ENCODE results near the gene AK8. TPM values are rescaled to one million over a fixed set of nuclear protein-coding genes. Genes with fewer than 3 reads are reported as not detected.
"Not testable (repeated sequence)": the region's sequence is repeated elsewhere in the genome, so short reads cannot be mapped to it uniquely, and the experiment has no call there.

Gene AK8
- total RNA-seq, 2 experiments from 2014 or later, result 0.10 to 0.36 TPM

GRCh38 chr9:132732326-132733259 is 145.5 kb downstream of the AK8 start:
- no peaks in the 10 kb centered on the region for H3K9me3 Mint-ChIP-seq
- no peak for DNase-seq
- no peaks in the 10 kb centered on the region for H3K36me3 Mint-ChIP-seq
- no peaks in the 10 kb centered on the region for H3K4me1 Mint-ChIP-seq
- no peak overlapping the region for H3K4me3 Mint-ChIP-seq
- H3K27ac Mint-ChIP-seq, result no peak overlapping the region
- H3K27me3 Mint-ChIP-seq, result peaks cover 17% of the 10 kb centered on the region

GRCh38 chr9:132731230-132731629 is 146.9 kb downstream of the AK8 start:
- Mint-ChIP-seq H3K4me3 (no peak overlapping the region), H3K27ac (no peak overlapping the region), H3K4me1 (no peaks in the 10 kb centered on the region), H3K27me3 (peaks cover 21% of the 10 kb centered on the region), H3K9me3 (no peaks in the 10 kb centered on the region), H3K36me3 (no peaks in the 10 kb centered on the region)
- no peak for DNase-seq

GRCh38 chr9:132730054-132731033 is 147.7 kb downstream of the AK8 start:
- Mint-ChIP-seq H3K9me3 (no peaks in the 10 kb centered on the region), H3K4me3 (no peak overlapping the region), H3K4me1 (no peaks in the 10 kb centered on the region), H3K36me3 (no peaks in the 10 kb centered on the region), H3K27me3 (peaks cover 21% of the 10 kb centered on the region), H3K27ac (no peak overlapping the region)
- DNase-seq, result no peak

GRCh38 chr9:132729235-132729890 is 148.7 kb downstream of the AK8 start:
- no peaks in the 10 kb centered on the region for H3K36me3 Mint-ChIP-seq

GRCh38 chr9:132728497-132728896 is 149.6 kb downstream of the AK8 start:
- Mint-ChIP-seq H3K9me3 (no peaks in the 10 kb centered on the region), H3K27me3 (peaks cover 18% of the 10 kb centered on the region), H3K4me1 (no peaks in the 10 kb centered on the region), H3K27ac (no peak overlapping the region), H3K36me3 (no peaks in the 10 kb centered on the region), H3K4me3 (no peak overlapping the region)
- no peak for DNase-seq

More at GRCh38 chr9:132729235-132729890, 148.7 kb downstream of the AK8 start:
- H3K9me3 Mint-ChIP-seq, result no peaks in the 10 kb centered on the region
- peaks cover 18% of the 10 kb centered on the region for H3K27me3 Mint-ChIP-seq
- H3K4me1 Mint-ChIP-seq, result no peaks in the 10 kb centered on the region
- H3K27ac Mint-ChIP-seq, result no peak overlapping the region
- no peak for DNase-seq
- no peak overlapping the region for H3K4me3 Mint-ChIP-seq

GRCh38 chr9:132728071-132728470 is 150.0 kb downstream of the AK8 start:
- no peak overlapping the region for H3K27ac Mint-ChIP-seq
- no peaks in the 10 kb centered on the region for H3K36me3 Mint-ChIP-seq
- no peaks in the 10 kb centered on the region for H3K4me1 Mint-ChIP-seq
- no peak overlapping the region for H3K4me3 Mint-ChIP-seq
- no peaks in the 10 kb centered on the region for H3K9me3 Mint-ChIP-seq
- DNase-seq, result no peak
- H3K27me3 Mint-ChIP-seq, result peaks cover 16% of the 10 kb centered on the region

- Mint-ChIP-seq H3K36me3 (no peaks in the 10 kb centered on the region), H3K4me1 (no peaks in the 10 kb centered on the region), H3K27me3 (peaks cover 14% of the 10 kb centered on the region), H3K9me3 (no peaks in the 10 kb centered on the region), H3K27ac (no peak overlapping the region), H3K4me3 (no peak overlapping the region)
- DNase-seq, result no peak
Observed at GRCh38 chr9:132726576-132727130, 151.4 kb downstream of the AK8 start.

GRCh38 chr9:132725306-132725705 is 152.8 kb downstream of the AK8 start:
- H3K4me1 Mint-ChIP-seq, result no peaks in the 10 kb centered on the region
- no peaks in the 10 kb centered on the region for H3K9me3 Mint-ChIP-seq
- no peak for DNase-seq
- peaks cover 10% of the 10 kb centered on the region for H3K27me3 Mint-ChIP-seq
- no peak overlapping the region for H3K27ac Mint-ChIP-seq
- no peaks in the 10 kb centered on the region for H3K36me3 Mint-ChIP-seq
- no peak overlapping the region for H3K4me3 Mint-ChIP-seq

- Mint-ChIP-seq H3K9me3 (no peaks in the 10 kb centered on the region), H3K27me3 (peaks cover 24% of the 10 kb centered on the region), H3K36me3 (no peaks in the 10 kb centered on the region), H3K27ac (no peak overlapping the region), H3K4me1 (no peaks in the 10 kb centered on the region), H3K4me3 (no peak overlapping the region)
- no peak for DNase-seq
Observed at GRCh38 chr9:132723809-132724208, 154.3 kb downstream of the AK8 start.

- Mint-ChIP-seq H3K4me3 (no peak overlapping the region), H3K9me3 (no peaks in the 10 kb centered on the region), H3K27me3 (peaks cover 31% of the 10 kb centered on the region), H3K36me3 (no peaks in the 10 kb centered on the region), H3K4me1 (peaks cover 7% of the 10 kb centered on the region), H3K27ac (no peak overlapping the region)
- no peak for DNase-seq
Observed at GRCh38 chr9:132722564-132723065, 155.5 kb downstream of the AK8 start.

- Mint-ChIP-seq H3K27ac (no peak overlapping the region), H3K36me3 (no peaks in the 10 kb centered on the region), H3K4me1 (peaks cover 7% of the 10 kb centered on the region), H3K27me3 (peaks cover 36% of the 10 kb centered on the region), H3K4me3 (no peak overlapping the region), H3K9me3 (no peaks in the 10 kb centered on the region)
- DNase-seq, result no peak
Observed at GRCh38 chr9:132721661-132722060, 156.4 kb downstream of the AK8 start.

GRCh38 chr9:132718381-132718928 is 159.6 kb downstream of the AK8 start:
- H3K4me1 Mint-ChIP-seq, H3K9me3 Mint-ChIP-seq, DNase-seq, H3K36me3 Mint-ChIP-seq, H3K4me3 Mint-ChIP-seq, H3K27ac Mint-ChIP-seq: not testable (repeated sequence)
- peaks cover 43% of the 10 kb centered on the region for H3K27me3 Mint-ChIP-seq

- H3K4me1 Mint-ChIP-seq, result peaks cover 7% of the 10 kb centered on the region
- no peaks in the 10 kb centered on the region for H3K36me3 Mint-ChIP-seq
- H3K27ac Mint-ChIP-seq, result no peak overlapping the region
- no peak for DNase-seq
- H3K4me3 Mint-ChIP-seq, result no peak overlapping the region
- H3K9me3 Mint-ChIP-seq, result no peaks in the 10 kb centered on the region
- peaks cover 44% of the 10 kb centered on the region for H3K27me3 Mint-ChIP-seq
Observed at GRCh38 chr9:132717326-132717945, 160.6 kb downstream of the AK8 start.

GRCh38 chr9:132716007-132716406 is 162.1 kb downstream of the AK8 start:
- no peaks in the 10 kb centered on the region for H3K36me3 Mint-ChIP-seq
- H3K27me3 Mint-ChIP-seq, result peaks cover 44% of the 10 kb centered on the region
- H3K4me1 Mint-ChIP-seq, result peaks cover 7% of the 10 kb centered on the region
- no peaks in the 10 kb centered on the region for H3K9me3 Mint-ChIP-seq
- no peak for DNase-seq
- no peak overlapping the region for H3K4me3 Mint-ChIP-seq
- no peak overlapping the region for H3K27ac Mint-ChIP-seq
